B cell (primary cell): Measurements from ENCODE around the gene APLF. TPM values are rescaled to one million over a fixed set of nuclear protein-coding genes. Genes with fewer than 3 reads are reported as not detected.

Experiments
- ATAC-seq: fragments of 200-7000 bp; cut with Tn5 transposase; one replicate; pipeline ENCODE4 v1.10.0; 2021; ENCODE audit warnings: low read depth, mild to moderate bottlenecking, moderate number of reproducible peaks, moderate library complexity
- CTCF ChIA-PET: fragments of 350-600 bp; sonication (Branson Sonifier 250); formaldehyde crosslinking; loops from one replicate; lab custom pipeline; 2021; ENCODE audit warnings: antibody characterized with exemption, inconsistent platforms; lab: Charles Lee
- POLR2A ChIA-PET: fragments of 350-600 bp; sonication (Branson Sonifier 250); formaldehyde crosslinking; loops from one replicate; lab custom pipeline; 2021; ENCODE audit warnings: antibody characterized with exemption; lab: Charles Lee
- DNase-seq: peaks from one replicate; pipeline ENCODE4 v3.0.0; 2013
- H2AFZ ChIP-seq: 2 replicates; pipeline ENCODE4 v1.6.1; 2012; ENCODE audit warnings: mild to moderate bottlenecking, low read depth, low read length; ENCODE audit not compliant: insufficient read depth, poor library complexity, severe bottlenecking
- H3K27ac ChIP-seq, 2 donors: 1 replicate in 1 of 2; 2 replicates in 1 of 2; pipeline ENCODE4 v1.5.1; 2012 to 2013; ENCODE audit warnings: low read length in 2 of 2, mild to moderate bottlenecking in 2 of 2, moderate library complexity in 1 of 2
- H3K27me3 ChIP-seq, 4 experiments: fragments of 200-600 bp in 1 of 4; sonication (generic) in 1 of 4; replicated peaks in 1 of 4; 1 replicate in 2 of 4; 2 replicates in 2 of 4; pipeline versions ENCODE4 v1.6.1 to v1.7.0; 2013 to 2016; ENCODE audit warnings: low read length in 3 of 4, mild to moderate bottlenecking in 2 of 4, mixed read lengths in 1 of 4, moderate library complexity in 1 of 4; ENCODE audit not compliant: insufficient read depth in 4 of 4, control insufficient read depth in 3 of 4; ENCODE audit errors: control extremely low read depth in 1 of 4
- H3K36me3 ChIP-seq, 2 experiments: replicated peaks in 1 of 2; 1 replicate in 1 of 2; 2 replicates in 1 of 2; pipeline versions ENCODE4 v1.6.1 to v1.7.1; 2013; ENCODE audit warnings: low read length in 1 of 2; ENCODE audit not compliant: insufficient read depth in 2 of 2, control insufficient read depth in 1 of 2; ENCODE audit errors: control extremely low read depth in 1 of 2, extremely low read depth in 1 of 2
- H3K4me1 ChIP-seq, 2 donors: fragments of 200-600 bp in 1 of 2; sonication (generic) in 1 of 2; 1 replicate in 1 of 2; 2 replicates in 1 of 2; pipeline versions ENCODE4 v1.5.1 to v1.6.1; 2013 to 2017; ENCODE audit warnings: low read length in 2 of 2; ENCODE audit not compliant: control insufficient read depth in 2 of 2, insufficient read depth in 2 of 2
- H3K4me2 ChIP-seq: replicated peaks from 2 replicates; pipeline ENCODE3; 2012; ENCODE audit warnings: mild to moderate bottlenecking, low read depth, low read length; ENCODE audit not compliant: poor library complexity, severe bottlenecking
- H3K4me3 ChIP-seq, 5 experiments: fragments of 200-600 bp in 1 of 5; sonication (generic) in 1 of 5; 1 replicate in 3 of 5; 2 replicates in 2 of 5; pipeline versions ENCODE4 v1.5.1 to v1.7.0; 2011 to 2016; ENCODE audit warnings: low read length in 4 of 5, mild to moderate bottlenecking in 4 of 5, low read depth in 2 of 5, control low read depth in 1 of 5, moderate library complexity in 1 of 5; ENCODE audit not compliant: insufficient read depth in 1 of 5; ENCODE audit errors: control extremely low read depth in 1 of 5, extremely low read depth in 1 of 5
- H3K79me2 ChIP-seq: fragments of 200-600 bp; sonication (generic); one replicate; pipeline ENCODE4 v1.6.0; 2016; ENCODE audit warnings: low read length; ENCODE audit not compliant: control insufficient read depth, insufficient read depth
- H3K9ac ChIP-seq: fragments of 200-600 bp; sonication (generic); 2 replicates; pipeline ENCODE4 v1.6.1; 2017; ENCODE audit warnings: mild to moderate bottlenecking, low read length, moderate library complexity
- H3K9me3 ChIP-seq, 3 donors: one replicate each; pipeline versions ENCODE4 v1.6.1 to v1.7.1; 2013; ENCODE audit warnings: low read length in 2 of 3; ENCODE audit not compliant: control insufficient read depth in 2 of 3, insufficient read depth in 1 of 3; ENCODE audit errors: control extremely low read depth in 1 of 3
- H4K20me1 ChIP-seq: 2 replicates; pipeline ENCODE4 v1.6.0; 2012; ENCODE audit warnings: mild to moderate bottlenecking, low read length; ENCODE audit not compliant: insufficient read depth, control insufficient read depth, poor library complexity, severe bottlenecking
- H3K27ac Mint-ChIP-seq: one replicate; pipeline ENCODE4 v1.8.0; 2021; ENCODE audit warnings: mixed read lengths
- H3K27me3 Mint-ChIP-seq: one replicate; pipeline ENCODE4 v1.8.0; 2021; ENCODE audit warnings: mixed read lengths
- H3K4me1 Mint-ChIP-seq: one replicate; pipeline ENCODE4 v1.8.0; 2021; ENCODE audit warnings: mixed read lengths
- H3K4me3 Mint-ChIP-seq: one replicate; pipeline ENCODE4 v1.8.0; 2021; ENCODE audit warnings: mixed read lengths
- H3K9me3 Mint-ChIP-seq: one replicate; pipeline ENCODE4 v1.8.0; 2022; ENCODE audit warnings: mixed read lengths; ENCODE audit not compliant: insufficient read depth
- EZH2 ChIP-seq: IDR thresholded peaks from 2 replicates; pipeline ENCODE4 v1.6.1; 2012; ENCODE audit warnings: borderline replicate concordance, low read depth, mild to moderate bottlenecking, moderate library complexity, low read length; ENCODE audit not compliant: insufficient read depth, poor library complexity, severe bottlenecking
- WGBS: methylation state at CpG from one replicate; pipeline ENCODE4 v1.1.5; 2013; ENCODE audit warnings: missing lambda C conversion rate; ENCODE audit not compliant: insufficient coverage; 5-methylcytosine and 5-hydroxymethylcytosine counted together
- intact Hi-C: fragments of 100-400 bp; cut with micrococcal nuclease; formaldehyde crosslinking; loops from one replicate; pipeline ENCODE4 v1.10.0; 2022
- polyA plus RNA-seq: library from polyadenylated mRNA; depleted of rRNA; stranded (reverse); fragments of >200 nt; gene quantifications from 2 replicates; pipeline ENCODE4 v1.2.3, GENCODE V29; 2012
- total RNA-seq, 2 donors: library from RNA; stranded (reverse); fragments of 120-200 nt in 1 of 2; gene quantifications; 1 replicate in 1 of 2; 2 replicates in 1 of 2; pipeline versions ENCODE4 v1.2.3 to v1.2.4, GENCODE V29; 2013 to 2022
- TF ChIP-seq, protein P1 (sequence below): fragments of 200-600 bp; IDR thresholded peaks from one replicate; pipeline ENCODE4 v1.8.0; 2022; ENCODE audit warnings: antibody characterized with exemption, mild to moderate bottlenecking

The APLF gene
- total and polyA plus RNA-seq, 2 donors (not counting 1 experiment from before 2014, with no cell fraction given): 1.3 to 6.3 TPM

- H3K4me2 ChIP-seq: peak overlapping the region; percentile 65
- H3K4me1 Mint-ChIP-seq: peaks cover 80% of the 10 kb centered on the region
- peak overlapping the region; percentile 12 for H3K4me3 Mint-ChIP-seq
Observed at GRCh38 chr2:68418855-68419254, 48.5 kb upstream of the APLF start.

GRCh38 chr2:68420254-68420910 is 47.0 kb upstream of the APLF start:
- DNase-seq (no peak), ATAC-seq (no peak)
- Histone ChIP-seq H3K27ac (no peak overlapping the region), H3K27me3 (no peaks in the 10 kb centered on the region), H3K4me3 (no peak overlapping the region), H3K9ac (no peak overlapping the region), H2AFZ (no peak overlapping the region), H3K4me2 (no peak overlapping the region), H3K36me3 (no peaks in the 10 kb centered on the region), H3K4me1 (peaks cover 77 to 80% of the 10 kb centered on the region in 2 donors), H4K20me1 (no peaks in the 10 kb centered on the region), H3K9me3 (no peaks in the 10 kb centered on the region), H3K79me2 (peaks cover 2% of the 10 kb centered on the region)
- ChIA-PET POLR2A (interaction anchor here (1.0 kb wide), 1 partner anchor 10 kb away, joined by 3 read pairs; no protein-coding TSS in a partner anchor), CTCF (interaction anchor here (1.1 to 5.3 kb wide), 3 partner anchors 16 to 21 kb away, joined by 3 to 30 read pairs (median 4); no protein-coding TSS in a partner anchor)
- Mint-ChIP-seq H3K4me3 (no peak overlapping the region), H3K27ac (no peak overlapping the region), H3K9me3 (no peaks in the 10 kb centered on the region), H3K27me3 (no peaks in the 10 kb centered on the region), H3K4me1 (peaks cover 65% of the 10 kb centered on the region)
- no peak for TF ChIP-seq EZH2
- TF ChIP-seq, protein P1, sequence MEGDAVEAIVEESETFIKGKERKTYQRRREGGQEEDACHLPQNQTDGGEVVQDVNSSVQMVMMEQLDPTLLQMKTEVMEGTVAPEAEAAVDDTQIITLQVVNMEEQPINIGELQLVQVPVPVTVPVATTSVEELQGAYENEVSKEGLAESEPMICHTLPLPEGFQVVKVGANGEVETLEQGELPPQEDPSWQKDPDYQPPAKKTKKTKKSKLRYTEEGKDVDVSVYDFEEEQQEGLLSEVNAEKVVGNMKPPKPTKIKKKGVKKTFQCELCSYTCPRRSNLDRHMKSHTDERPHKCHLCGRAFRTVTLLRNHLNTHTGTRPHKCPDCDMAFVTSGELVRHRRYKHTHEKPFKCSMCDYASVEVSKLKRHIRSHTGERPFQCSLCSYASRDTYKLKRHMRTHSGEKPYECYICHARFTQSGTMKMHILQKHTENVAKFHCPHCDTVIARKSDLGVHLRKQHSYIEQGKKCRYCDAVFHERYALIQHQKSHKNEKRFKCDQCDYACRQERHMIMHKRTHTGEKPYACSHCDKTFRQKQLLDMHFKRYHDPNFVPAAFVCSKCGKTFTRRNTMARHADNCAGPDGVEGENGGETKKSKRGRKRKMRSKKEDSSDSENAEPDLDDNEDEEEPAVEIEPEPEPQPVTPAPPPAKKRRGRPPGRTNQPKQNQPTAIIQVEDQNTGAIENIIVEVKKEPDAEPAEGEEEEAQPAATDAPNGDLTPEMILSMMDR: no peak
- intact Hi-C loops: no loop called here
- 47% methylated on average over 2 of the region's 3 CpGs for WGBS

More at GRCh38 chr2:68418855-68419254, 48.5 kb upstream of the APLF start:
- no peaks in the 10 kb centered on the region for H3K36me3 ChIP-seq
- H3K9ac ChIP-seq: no peak overlapping the region
- H3K9me3 ChIP-seq: no peaks in the 10 kb centered on the region
- H4K20me1 ChIP-seq: no peaks in the 10 kb centered on the region
- H3K79me2 ChIP-seq: no peaks in the 10 kb centered on the region
- H3K4me1 ChIP-seq: peaks cover 76 to 77% of the 10 kb centered on the region in 2 donors
- Mint-ChIP-seq H3K9me3 (no peaks in the 10 kb centered on the region), H3K27me3 (no peaks in the 10 kb centered on the region), H3K27ac (peak overlapping the region; percentile 29)
- H2AFZ ChIP-seq: peak overlapping the region; percentile 2
- ChIA-PET POLR2A (no interaction called here), CTCF (interaction anchor here (1.4 to 5.3 kb wide), 3 partner anchors 14 to 297 kb away, joined by 4 to 30 read pairs (median 6); no protein-coding TSS in a partner anchor)
- DNase-seq (no peak), ATAC-seq (no peak)
- intact Hi-C loops: no loop called here
- no peaks in the 10 kb centered on the region for H3K27me3 ChIP-seq
- no peak overlapping the region for H3K4me3 ChIP-seq
- H3K27ac ChIP-seq: peak overlapping the region; percentile 7 to 42
- TF ChIP-seq, protein P1: peak; percentile 14
- no peak for TF ChIP-seq EZH2
- 38% methylated on average over 2 of the region's 3 CpGs for WGBS
